Neural crest cell (in vitro differentiated cells): ENCODE data around the gene PCSK2. TPM values are rescaled to one million over a fixed set of nuclear protein-coding genes. Genes with fewer than 3 reads are reported as not detected.

Experiments used
- DNase-seq: peaks from one replicate; pipeline ENCODE4 v3.0.0; 2021; ENCODE audit warnings: low read depth, mixed read lengths, low spot score
- H3K27ac Mint-ChIP-seq: one replicate; pipeline ENCODE4 v1.8.0; 2021; ENCODE audit warnings: mild to moderate bottlenecking, mixed read lengths; ENCODE audit not compliant: unreplicated experiment
- H3K27me3 Mint-ChIP-seq: 2 replicates; pipeline ENCODE4 v1.8.0; 2021; ENCODE audit warnings: low read depth, mild to moderate bottlenecking, mixed read lengths
- H3K36me3 Mint-ChIP-seq: 2 replicates; pipeline ENCODE4 v1.8.0; 2021; ENCODE audit warnings: low read depth, mild to moderate bottlenecking, mixed read lengths
- H3K4me1 Mint-ChIP-seq: 2 replicates; pipeline ENCODE4 v1.8.0; 2021; ENCODE audit warnings: mixed read lengths
- H3K4me3 Mint-ChIP-seq: one replicate; pipeline ENCODE4 v1.8.0; 2021; ENCODE audit warnings: mild to moderate bottlenecking, mixed read lengths
- H3K9me3 Mint-ChIP-seq: 2 replicates; pipeline ENCODE4 v1.8.0; 2021; ENCODE audit warnings: mixed read lengths
- total RNA-seq: library from RNA; stranded (reverse); gene quantifications from 2 replicates; pipeline ENCODE4 v1.2.1, GENCODE V29; 2021
- TF ChIP-seq, protein P1 (sequence below): fragments of 200-600 bp; sonication (generic); conservative IDR thresholded peaks from 2 replicates; pipeline ENCODE4 v1.5.0; 2021; ENCODE audit warnings: antibody characterized with exemption, mild to moderate bottlenecking

Gene PCSK2
- total RNA-seq, 1 donor from 2014 or later = 2.1 TPM

DNA sequence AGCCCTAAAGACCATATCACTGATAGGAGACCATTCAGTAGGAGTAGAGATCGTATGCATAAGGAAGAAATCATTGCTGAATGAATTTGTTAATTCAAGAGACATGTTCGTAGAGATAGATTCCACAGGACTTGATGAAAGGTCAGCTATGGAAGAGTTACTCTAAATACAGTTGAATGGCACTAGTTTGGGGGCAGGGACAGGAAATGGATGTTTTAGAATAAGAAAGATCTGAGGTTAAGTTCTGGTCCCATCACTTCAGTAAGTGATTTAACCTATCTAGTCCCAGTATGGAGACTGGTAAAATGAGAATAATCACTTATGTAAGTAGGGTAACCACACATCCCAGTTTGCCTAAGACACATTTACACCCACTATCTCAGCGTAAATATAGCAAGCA is 307.2 kb downstream of the PCSK2 start:
- Mint-ChIP-seq H3K9me3 (no peaks in the 10 kb centered on the region), H3K27me3 (peaks cover 61% of the 10 kb centered on the region), H3K36me3 (no peaks in the 10 kb centered on the region), H3K4me3 (no peak overlapping the region), H3K27ac (no peak overlapping the region), H3K4me1 (peaks cover 31% of the 10 kb centered on the region)
- DNase-seq = no peak
- TF ChIP-seq, protein P1, sequence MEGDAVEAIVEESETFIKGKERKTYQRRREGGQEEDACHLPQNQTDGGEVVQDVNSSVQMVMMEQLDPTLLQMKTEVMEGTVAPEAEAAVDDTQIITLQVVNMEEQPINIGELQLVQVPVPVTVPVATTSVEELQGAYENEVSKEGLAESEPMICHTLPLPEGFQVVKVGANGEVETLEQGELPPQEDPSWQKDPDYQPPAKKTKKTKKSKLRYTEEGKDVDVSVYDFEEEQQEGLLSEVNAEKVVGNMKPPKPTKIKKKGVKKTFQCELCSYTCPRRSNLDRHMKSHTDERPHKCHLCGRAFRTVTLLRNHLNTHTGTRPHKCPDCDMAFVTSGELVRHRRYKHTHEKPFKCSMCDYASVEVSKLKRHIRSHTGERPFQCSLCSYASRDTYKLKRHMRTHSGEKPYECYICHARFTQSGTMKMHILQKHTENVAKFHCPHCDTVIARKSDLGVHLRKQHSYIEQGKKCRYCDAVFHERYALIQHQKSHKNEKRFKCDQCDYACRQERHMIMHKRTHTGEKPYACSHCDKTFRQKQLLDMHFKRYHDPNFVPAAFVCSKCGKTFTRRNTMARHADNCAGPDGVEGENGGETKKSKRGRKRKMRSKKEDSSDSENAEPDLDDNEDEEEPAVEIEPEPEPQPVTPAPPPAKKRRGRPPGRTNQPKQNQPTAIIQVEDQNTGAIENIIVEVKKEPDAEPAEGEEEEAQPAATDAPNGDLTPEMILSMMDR = no peak
